ENCODE results near the gene AP2B1.

DNA sequence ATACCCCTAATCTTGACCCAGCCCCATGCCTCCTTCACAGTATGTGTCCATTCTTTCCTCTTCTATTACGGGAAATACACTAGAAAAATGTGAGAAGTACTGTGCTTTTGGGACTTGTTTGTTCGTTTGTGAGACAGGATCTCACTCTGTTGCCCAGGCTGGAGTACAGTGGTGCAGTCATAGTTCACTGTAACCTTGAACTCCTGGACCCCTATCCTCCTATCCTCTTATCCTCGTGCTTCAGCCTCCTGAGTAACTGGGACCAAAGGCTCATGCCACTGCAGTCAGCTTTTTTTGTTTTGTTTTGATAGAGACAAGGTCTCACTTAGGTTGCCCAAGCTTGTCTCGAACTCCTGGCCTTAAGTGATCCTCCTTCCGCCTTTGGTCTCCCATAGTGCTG, 114.4 kb downstream of the AP2B1 start:
- TF ChIP-seq, protein P1, sequence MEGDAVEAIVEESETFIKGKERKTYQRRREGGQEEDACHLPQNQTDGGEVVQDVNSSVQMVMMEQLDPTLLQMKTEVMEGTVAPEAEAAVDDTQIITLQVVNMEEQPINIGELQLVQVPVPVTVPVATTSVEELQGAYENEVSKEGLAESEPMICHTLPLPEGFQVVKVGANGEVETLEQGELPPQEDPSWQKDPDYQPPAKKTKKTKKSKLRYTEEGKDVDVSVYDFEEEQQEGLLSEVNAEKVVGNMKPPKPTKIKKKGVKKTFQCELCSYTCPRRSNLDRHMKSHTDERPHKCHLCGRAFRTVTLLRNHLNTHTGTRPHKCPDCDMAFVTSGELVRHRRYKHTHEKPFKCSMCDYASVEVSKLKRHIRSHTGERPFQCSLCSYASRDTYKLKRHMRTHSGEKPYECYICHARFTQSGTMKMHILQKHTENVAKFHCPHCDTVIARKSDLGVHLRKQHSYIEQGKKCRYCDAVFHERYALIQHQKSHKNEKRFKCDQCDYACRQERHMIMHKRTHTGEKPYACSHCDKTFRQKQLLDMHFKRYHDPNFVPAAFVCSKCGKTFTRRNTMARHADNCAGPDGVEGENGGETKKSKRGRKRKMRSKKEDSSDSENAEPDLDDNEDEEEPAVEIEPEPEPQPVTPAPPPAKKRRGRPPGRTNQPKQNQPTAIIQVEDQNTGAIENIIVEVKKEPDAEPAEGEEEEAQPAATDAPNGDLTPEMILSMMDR (IDR thresholded peaks at IDR 0.05) = no peak
- TF ChIP-seq EP300 (IDR thresholded peaks at IDR 0.05; ENCODE audit: borderline replicate concordance in 1 of 2, low read depth in 1 of 2, low read length in 1 of 2) = no peak
- TF ChIP-seq, protein P2, sequence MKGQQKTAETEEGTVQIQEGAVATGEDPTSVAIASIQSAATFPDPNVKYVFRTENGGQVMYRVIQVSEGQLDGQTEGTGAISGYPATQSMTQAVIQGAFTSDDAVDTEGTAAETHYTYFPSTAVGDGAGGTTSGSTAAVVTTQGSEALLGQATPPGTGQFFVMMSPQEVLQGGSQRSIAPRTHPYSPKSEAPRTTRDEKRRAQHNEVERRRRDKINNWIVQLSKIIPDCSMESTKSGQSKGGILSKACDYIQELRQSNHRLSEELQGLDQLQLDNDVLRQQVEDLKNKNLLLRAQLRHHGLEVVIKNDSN (IDR thresholded peaks at IDR 0.05; ENCODE audit: borderline replicate concordance, low read depth) = no peak
- no peak for TF ChIP-seq RAD21 (IDR thresholded peaks at IDR 0.05; ENCODE audit: low read length)
- TF ChIP-seq, protein P3, sequence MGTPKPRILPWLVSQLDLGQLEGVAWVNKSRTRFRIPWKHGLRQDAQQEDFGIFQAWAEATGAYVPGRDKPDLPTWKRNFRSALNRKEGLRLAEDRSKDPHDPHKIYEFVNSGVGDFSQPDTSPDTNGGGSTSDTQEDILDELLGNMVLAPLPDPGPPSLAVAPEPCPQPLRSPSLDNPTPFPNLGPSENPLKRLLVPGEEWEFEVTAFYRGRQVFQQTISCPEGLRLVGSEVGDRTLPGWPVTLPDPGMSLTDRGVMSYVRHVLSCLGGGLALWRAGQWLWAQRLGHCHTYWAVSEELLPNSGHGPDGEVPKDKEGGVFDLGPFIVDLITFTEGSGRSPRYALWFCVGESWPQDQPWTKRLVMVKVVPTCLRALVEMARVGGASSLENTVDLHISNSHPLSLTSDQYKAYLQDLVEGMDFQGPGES (IDR thresholded peaks at IDR 0.05; ENCODE audit: low read depth, low read length) = no peak
- TF ChIP-seq SMC3 (IDR thresholded peaks at IDR 0.05; ENCODE audit: low read depth, low read length) = no peak
- no peak for TF ChIP-seq POLR2AphosphoS5 (IDR thresholded peaks at IDR 0.05; ENCODE audit: low read depth, low read length)
